Pancreas (tissue), 10 donors: ENCODE measurements around the gene DHRS4. TPM values are rescaled to one million over a fixed set of nuclear protein-coding genes. Genes with fewer than 3 reads are reported as not detected.

ENCODE experiments used
- ATAC-seq, 4 donors: fragments of 200-7000 bp; cut with Tn5 transposase; one replicate each; pipeline versions ENCODE4 v1.8.0 to v1.9.1; 2020; ENCODE audit warnings: mild to moderate bottlenecking in 4 of 4, moderate library complexity in 4 of 4
- DNase-seq, 6 donors: peaks; one replicate each; pipeline ENCODE4 v3.0.0-alpha.2; 2020
- FAIRE-seq: peaks from 2 replicates; lab custom pipeline; 2012; peaks lifted over from hg19 to GRCh38; lab: Jason Lieb, UNC
- H3K27ac ChIP-seq, 4 donors: fragments of 200-600 bp; sonication (generic); 1 replicate in 3 of 4; 2 replicates in 1 of 4; pipeline versions ENCODE4 v1.5.0 to v1.8.0; 2020
- H3K27me3 ChIP-seq, 4 donors: fragments of 200-600 bp; one replicate each; pipeline ENCODE4 v1.8.0; 2021
- H3K36me3 ChIP-seq, 3 donors: fragments of 200-600 bp; sonication (generic) in 1 of 3; one replicate each; pipeline versions ENCODE4 v1.5.0 to v1.8.0; 2020 to 2021
- H3K4me1 ChIP-seq, 3 donors: fragments of 200-600 bp; one replicate each; pipeline ENCODE4 v1.8.0; 2021
- H3K4me3 ChIP-seq, 4 donors: fragments of 200-600 bp; sonication (generic) in 2 of 4; one replicate each; pipeline versions ENCODE4 v1.5.0 to v1.8.0; 2020 to 2021
- H3K9me3 ChIP-seq, 4 donors: fragments of 200-600 bp; one replicate each; pipeline ENCODE4 v1.8.0; 2021
- CTCF ChIP-seq, 4 donors: fragments of 200-600 bp; sonication (generic) in 3 of 4; IDR thresholded peaks; one replicate each; pipeline versions ENCODE4 v1.5.0 to v1.8.0; 2021; ENCODE audit warnings: antibody characterized with exemption in 4 of 4
- WGBS, 2 donors: extraction: QIAGEN DNeasy Blood & Tissue Kit; methylation state at CpG; one replicate each; pipeline ENCODE4 v1.1.7; 2013; 5-methylcytosine and 5-hydroxymethylcytosine counted together
- intact Hi-C, 3 donors: fragments of 100-400 bp; cut with DNase I; formaldehyde crosslinking; loops; one replicate each; pipeline versions ENCODE4 v1.11.1 to v1.14.2; 2022
- polyA plus RNA-seq, 2 donors: library from polyadenylated mRNA; stranded (reverse); fragments of 200-250 nt; gene quantifications; one replicate each; pipeline ENCODE4 v1.2.3, GENCODE V29; 2013
- total RNA-seq, 6 donors: library from RNA; stranded (reverse); fragmentation: NEBNext Ultra II Directional in 4 of 6; extraction: Animal tissue kit (Norgen Biotek cat#: 25700) in 4 of 6; gene quantifications; one replicate each; pipeline versions ENCODE4 v1.2.1 to v1.2.4, GENCODE V29; 2021 to 2023
- donor health status: healthy with polysubstance abuse.
- donor health status: DM: no; HTN: no; CAD: no; lungs with moderate emphysema.
- donor health status: DM: no; HTN: no; CAD: no.
- donor health status: control.
- donor health status: control.
- donor health status: Bipolar disorder and iron deficiency.
- donor health status: DM: yes; HTN: yes; CAD: no.
- donor health status: DM: no; HTN: no; CAD: no.
- donor health status: DM: no; HTN: no; CAD: no.
- donor health status: DM: yes; HTN: yes; CAD: no.

DHRS4 gene
- total and polyA plus RNA-seq, 8 donors: 10.8 to 27.7 (median 14.8) TPM

GRCh38 chr14:23937203-23937602 lies 16.4 kb upstream of the DHRS4 start:
- Histone ChIP-seq H3K27ac (no peak overlapping the region), H3K4me1 (peaks cover 2 to 17% (median 11%) of the 10 kb centered on the region in 3 donors), H3K4me3 (no peak overlapping the region), H3K9me3 (no peaks in the 10 kb centered on the region), H3K36me3 (no peaks in the 10 kb centered on the region), H3K27me3 (no peaks in the 10 kb centered on the region)
- FAIRE-seq (no peak), ATAC-seq (no peak), DNase-seq (no peak)
- no peak for TF ChIP-seq CTCF (IDR thresholded peaks at IDR 0.05)
- WGBS, 2 donors: 44 to 47% methylated on average over 2 of the region's 2 CpGs
- intact Hi-C loops: no loop called here

GRCh38 chr14:23938823-23939222 lies 14.7 kb upstream of the DHRS4 start:
- no peak for DNase-seq
- Histone ChIP-seq H3K4me1 (peaks cover 6 to 21% (median 14%) of the 10 kb centered on the region in 3 donors), H3K27me3 (no peaks in the 10 kb centered on the region), H3K27ac (no peak overlapping the region), H3K9me3 (no peaks in the 10 kb centered on the region), H3K4me3 (no peak overlapping the region), H3K36me3 (no peaks in the 10 kb centered on the region)
- WGBS, 2 donors: 46% methylated on average over 1 of the region's 1 CpG
- no peak for TF ChIP-seq CTCF (IDR thresholded peaks at IDR 0.05)
- ATAC-seq: no peak
- no peak for FAIRE-seq
- intact Hi-C loops: no loop called here

GRCh38 chr14:23939607-23940326 lies 13.8 kb upstream of the DHRS4 start:
- Histone ChIP-seq H3K4me3 (no peak overlapping the region), H3K9me3 (no peaks in the 10 kb centered on the region), H3K36me3 (no peaks in the 10 kb centered on the region), H3K27ac (no peak overlapping the region), H3K4me1 (peaks cover 6 to 21% (median 19%) of the 10 kb centered on the region in 3 donors), H3K27me3 (no peaks in the 10 kb centered on the region)
- TF ChIP-seq CTCF (IDR thresholded peaks at IDR 0.05): no peak
- no peak for FAIRE-seq
- no peak for DNase-seq
- ATAC-seq: no peak
- 54 to 71% methylated on average over 3 of the region's 3 CpGs for WGBS, 2 donors
- intact Hi-C loops: no loop called here

- DNase-seq (no peak), ATAC-seq (no peak), FAIRE-seq (no peak)
- Histone ChIP-seq H3K4me3 (no peak overlapping the region), H3K27ac (no peak overlapping the region), H3K9me3 (no peaks in the 10 kb centered on the region), H3K27me3 (no peaks in the 10 kb centered on the region), H3K36me3 (no peaks in the 10 kb centered on the region), H3K4me1 (peaks cover 6 to 12% (median 10%) of the 10 kb centered on the region in 3 donors)
- no peak for TF ChIP-seq CTCF (IDR thresholded peaks at IDR 0.05)
- intact Hi-C loops: no loop called here
- WGBS, 2 donors: 33 to 59% methylated on average over 3 of the region's 3 CpGs
These were observed 12.3 kb upstream of the DHRS4 start for GRCh38 chr14:23941230-23941629.

GRCh38 chr14:23941669-23942068 lies 11.9 kb upstream of the DHRS4 start:
- H3K9me3 ChIP-seq: no peaks in the 10 kb centered on the region
- H3K27ac ChIP-seq: no peak overlapping the region
- no peaks in the 10 kb centered on the region for H3K27me3 ChIP-seq
- intact Hi-C loops: no loop called here
- no peak overlapping the region for H3K4me3 ChIP-seq
- no peaks in the 10 kb centered on the region for H3K36me3 ChIP-seq
- DNase-seq: no peak
- no peak for FAIRE-seq
- TF ChIP-seq CTCF (IDR thresholded peaks at IDR 0.05): no peak
- peaks cover 6 to 11% (median 6%) of the 10 kb centered on the region in 3 donors for H3K4me1 ChIP-seq
- ATAC-seq: no peak
